Esophagus squamous epithelium (tissue), 4 donors: ENCODE measurements around the gene EMSY.

Experiments used
- CTCF ChIP-seq, 6 experiments: fragments of 450-650 bp in 4 of 6; fragments of 200-600 bp in 2 of 6; sonication (generic) in 2 of 6; IDR thresholded peaks; one replicate each; pipeline ENCODE4 v1.5.1; 2016 to 2019; ENCODE audit warnings: antibody characterized with exemption in 6 of 6, mild to moderate bottlenecking in 4 of 6, moderate library complexity in 4 of 6
- POLR2A ChIP-seq, 4 donors: fragments of 450-650 bp; IDR thresholded peaks; one replicate each; pipeline ENCODE4 v1.6.1; 2017; ENCODE audit warnings: antibody characterized with exemption in 4 of 4, mild to moderate bottlenecking in 4 of 4, moderate library complexity in 3 of 4

- TF ChIP-seq CTCF (IDR thresholded peaks at IDR 0.05) (peak in 1 of 6 experiments; percentile 42), POLR2A (IDR thresholded peaks at IDR 0.05) (no peak)
These were observed 106.6 kb downstream of the EMSY start for GRCh38 chr11:76551400-76551799.
